B cell (primary cell): ENCODE measurements around the gene GABRG1. TPM values are rescaled to one million over a fixed set of nuclear protein-coding genes. Genes with fewer than 3 reads are reported as not detected.

Experiments used
- ATAC-seq: fragments of 200-7000 bp; cut with Tn5 transposase; one replicate; pipeline ENCODE4 v1.10.0; 2021; ENCODE audit warnings: low read depth, mild to moderate bottlenecking, moderate number of reproducible peaks, moderate library complexity
- CTCF ChIA-PET: fragments of 350-600 bp; sonication (Branson Sonifier 250); formaldehyde crosslinking; loops from one replicate; lab custom pipeline; 2021; ENCODE audit warnings: antibody characterized with exemption, inconsistent platforms; lab: Charles Lee
- POLR2A ChIA-PET: fragments of 350-600 bp; sonication (Branson Sonifier 250); formaldehyde crosslinking; loops from one replicate; lab custom pipeline; 2021; ENCODE audit warnings: antibody characterized with exemption; lab: Charles Lee
- DNase-seq: peaks from one replicate; pipeline ENCODE4 v3.0.0; 2013
- H2AFZ ChIP-seq: 2 replicates; pipeline ENCODE4 v1.6.1; 2012; ENCODE audit warnings: mild to moderate bottlenecking, low read depth, low read length; ENCODE audit not compliant: insufficient read depth, poor library complexity, severe bottlenecking
- H3K27ac ChIP-seq, 2 donors: 1 replicate in 1 of 2; 2 replicates in 1 of 2; pipeline ENCODE4 v1.5.1; 2012 to 2013; ENCODE audit warnings: low read length in 2 of 2, mild to moderate bottlenecking in 2 of 2, moderate library complexity in 1 of 2
- H3K27me3 ChIP-seq, 4 experiments: fragments of 200-600 bp in 1 of 4; sonication (generic) in 1 of 4; replicated peaks in 1 of 4; 1 replicate in 2 of 4; 2 replicates in 2 of 4; pipeline versions ENCODE4 v1.6.1 to v1.7.0; 2013 to 2016; ENCODE audit warnings: low read length in 3 of 4, mild to moderate bottlenecking in 2 of 4, mixed read lengths in 1 of 4, moderate library complexity in 1 of 4; ENCODE audit not compliant: insufficient read depth in 4 of 4, control insufficient read depth in 3 of 4; ENCODE audit errors: control extremely low read depth in 1 of 4
- H3K36me3 ChIP-seq, 2 experiments: replicated peaks in 1 of 2; 1 replicate in 1 of 2; 2 replicates in 1 of 2; pipeline versions ENCODE4 v1.6.1 to v1.7.1; 2013; ENCODE audit warnings: low read length in 1 of 2; ENCODE audit not compliant: insufficient read depth in 2 of 2, control insufficient read depth in 1 of 2; ENCODE audit errors: control extremely low read depth in 1 of 2, extremely low read depth in 1 of 2
- H3K4me1 ChIP-seq, 2 donors: fragments of 200-600 bp in 1 of 2; sonication (generic) in 1 of 2; 1 replicate in 1 of 2; 2 replicates in 1 of 2; pipeline versions ENCODE4 v1.5.1 to v1.6.1; 2013 to 2017; ENCODE audit warnings: low read length in 2 of 2; ENCODE audit not compliant: control insufficient read depth in 2 of 2, insufficient read depth in 2 of 2
- H3K4me2 ChIP-seq: replicated peaks from 2 replicates; pipeline ENCODE3; 2012; ENCODE audit warnings: mild to moderate bottlenecking, low read depth, low read length; ENCODE audit not compliant: poor library complexity, severe bottlenecking
- H3K4me3 ChIP-seq, 5 experiments: fragments of 200-600 bp in 1 of 5; sonication (generic) in 1 of 5; 1 replicate in 3 of 5; 2 replicates in 2 of 5; pipeline versions ENCODE4 v1.5.1 to v1.7.0; 2011 to 2016; ENCODE audit warnings: low read length in 4 of 5, mild to moderate bottlenecking in 4 of 5, low read depth in 2 of 5, control low read depth in 1 of 5, moderate library complexity in 1 of 5; ENCODE audit not compliant: insufficient read depth in 1 of 5; ENCODE audit errors: control extremely low read depth in 1 of 5, extremely low read depth in 1 of 5
- H3K79me2 ChIP-seq: fragments of 200-600 bp; sonication (generic); one replicate; pipeline ENCODE4 v1.6.0; 2016; ENCODE audit warnings: low read length; ENCODE audit not compliant: control insufficient read depth, insufficient read depth
- H3K9ac ChIP-seq: fragments of 200-600 bp; sonication (generic); 2 replicates; pipeline ENCODE4 v1.6.1; 2017; ENCODE audit warnings: mild to moderate bottlenecking, low read length, moderate library complexity
- H3K9me3 ChIP-seq, 3 donors: one replicate each; pipeline versions ENCODE4 v1.6.1 to v1.7.1; 2013; ENCODE audit warnings: low read length in 2 of 3; ENCODE audit not compliant: control insufficient read depth in 2 of 3, insufficient read depth in 1 of 3; ENCODE audit errors: control extremely low read depth in 1 of 3
- H4K20me1 ChIP-seq: 2 replicates; pipeline ENCODE4 v1.6.0; 2012; ENCODE audit warnings: mild to moderate bottlenecking, low read length; ENCODE audit not compliant: insufficient read depth, control insufficient read depth, poor library complexity, severe bottlenecking
- H3K27ac Mint-ChIP-seq: one replicate; pipeline ENCODE4 v1.8.0; 2021; ENCODE audit warnings: mixed read lengths
- H3K27me3 Mint-ChIP-seq: one replicate; pipeline ENCODE4 v1.8.0; 2021; ENCODE audit warnings: mixed read lengths
- H3K4me1 Mint-ChIP-seq: one replicate; pipeline ENCODE4 v1.8.0; 2021; ENCODE audit warnings: mixed read lengths
- H3K4me3 Mint-ChIP-seq: one replicate; pipeline ENCODE4 v1.8.0; 2021; ENCODE audit warnings: mixed read lengths
- H3K9me3 Mint-ChIP-seq: one replicate; pipeline ENCODE4 v1.8.0; 2022; ENCODE audit warnings: mixed read lengths; ENCODE audit not compliant: insufficient read depth
- EZH2 ChIP-seq: IDR thresholded peaks from 2 replicates; pipeline ENCODE4 v1.6.1; 2012; ENCODE audit warnings: borderline replicate concordance, low read depth, mild to moderate bottlenecking, moderate library complexity, low read length; ENCODE audit not compliant: insufficient read depth, poor library complexity, severe bottlenecking
- WGBS: methylation state at CpG from one replicate; pipeline ENCODE4 v1.1.5; 2013; ENCODE audit warnings: missing lambda C conversion rate; ENCODE audit not compliant: insufficient coverage; 5-methylcytosine and 5-hydroxymethylcytosine counted together
- intact Hi-C: fragments of 100-400 bp; cut with micrococcal nuclease; formaldehyde crosslinking; loops from one replicate; pipeline ENCODE4 v1.10.0; 2022
- polyA plus RNA-seq: library from polyadenylated mRNA; depleted of rRNA; stranded (reverse); fragments of >200 nt; gene quantifications from 2 replicates; pipeline ENCODE4 v1.2.3, GENCODE V29; 2012
- total RNA-seq, 2 donors: library from RNA; stranded (reverse); fragments of 120-200 nt in 1 of 2; gene quantifications; 1 replicate in 1 of 2; 2 replicates in 1 of 2; pipeline versions ENCODE4 v1.2.3 to v1.2.4, GENCODE V29; 2013 to 2022
- TF ChIP-seq, protein P1 (sequence below): fragments of 200-600 bp; IDR thresholded peaks from one replicate; pipeline ENCODE4 v1.8.0; 2022; ENCODE audit warnings: antibody characterized with exemption, mild to moderate bottlenecking

Gene GABRG1
- total and polyA plus RNA-seq, 2 donors (not counting 1 experiment from before 2014, with no cell fraction given), result not detected

DNA sequence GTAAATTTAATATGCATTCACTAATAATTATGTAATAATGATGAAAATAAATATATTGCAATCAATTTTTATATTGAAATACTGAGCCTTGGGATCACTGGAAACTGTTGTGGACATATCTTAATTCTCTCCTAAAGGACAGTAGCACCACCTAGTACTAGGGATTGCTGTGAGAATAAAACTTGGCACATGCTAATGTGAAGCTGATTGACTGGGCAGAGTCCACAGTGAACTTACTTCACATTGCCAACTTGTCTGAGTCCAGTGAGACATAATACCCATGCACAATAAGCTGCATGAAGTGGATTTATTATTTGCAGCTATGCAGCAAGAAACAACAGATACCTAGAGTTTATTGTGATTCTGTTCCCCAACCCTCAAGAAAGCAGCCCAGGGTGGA is 131.1 kb downstream of the GABRG1 start:
- no peaks in the 10 kb centered on the region for H4K20me1 ChIP-seq
- H3K4me1 Mint-ChIP-seq, result no peaks in the 10 kb centered on the region
- ATAC-seq, result no peak
- no peak overlapping the region for H2AFZ ChIP-seq
- H3K9me3 ChIP-seq, result no peaks in the 10 kb centered on the region
- no peak for DNase-seq
- H3K27me3 Mint-ChIP-seq, result no peaks in the 10 kb centered on the region
- no peaks in the 10 kb centered on the region for H3K27me3 ChIP-seq
- H3K4me3 ChIP-seq, result no peak overlapping the region
- peaks cover 4% of the 10 kb centered on the region for H3K9me3 Mint-ChIP-seq
- no peak overlapping the region for H3K27ac Mint-ChIP-seq
- intact Hi-C loops, result no loop called here
- H3K79me2 ChIP-seq, result no peaks in the 10 kb centered on the region
- no peak overlapping the region for H3K27ac ChIP-seq
- H3K4me2 ChIP-seq, result no peak overlapping the region
- H3K4me1 ChIP-seq, result no peaks in the 10 kb centered on the region
- POLR2A ChIA-PET, result no interaction called here
- H3K36me3 ChIP-seq, result no peaks in the 10 kb centered on the region
- CTCF ChIA-PET, result no interaction called here
- TF ChIP-seq, protein P1, sequence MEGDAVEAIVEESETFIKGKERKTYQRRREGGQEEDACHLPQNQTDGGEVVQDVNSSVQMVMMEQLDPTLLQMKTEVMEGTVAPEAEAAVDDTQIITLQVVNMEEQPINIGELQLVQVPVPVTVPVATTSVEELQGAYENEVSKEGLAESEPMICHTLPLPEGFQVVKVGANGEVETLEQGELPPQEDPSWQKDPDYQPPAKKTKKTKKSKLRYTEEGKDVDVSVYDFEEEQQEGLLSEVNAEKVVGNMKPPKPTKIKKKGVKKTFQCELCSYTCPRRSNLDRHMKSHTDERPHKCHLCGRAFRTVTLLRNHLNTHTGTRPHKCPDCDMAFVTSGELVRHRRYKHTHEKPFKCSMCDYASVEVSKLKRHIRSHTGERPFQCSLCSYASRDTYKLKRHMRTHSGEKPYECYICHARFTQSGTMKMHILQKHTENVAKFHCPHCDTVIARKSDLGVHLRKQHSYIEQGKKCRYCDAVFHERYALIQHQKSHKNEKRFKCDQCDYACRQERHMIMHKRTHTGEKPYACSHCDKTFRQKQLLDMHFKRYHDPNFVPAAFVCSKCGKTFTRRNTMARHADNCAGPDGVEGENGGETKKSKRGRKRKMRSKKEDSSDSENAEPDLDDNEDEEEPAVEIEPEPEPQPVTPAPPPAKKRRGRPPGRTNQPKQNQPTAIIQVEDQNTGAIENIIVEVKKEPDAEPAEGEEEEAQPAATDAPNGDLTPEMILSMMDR, result no peak
- H3K9ac ChIP-seq, result no peak overlapping the region
- H3K4me3 Mint-ChIP-seq, result no peak overlapping the region

DNA sequence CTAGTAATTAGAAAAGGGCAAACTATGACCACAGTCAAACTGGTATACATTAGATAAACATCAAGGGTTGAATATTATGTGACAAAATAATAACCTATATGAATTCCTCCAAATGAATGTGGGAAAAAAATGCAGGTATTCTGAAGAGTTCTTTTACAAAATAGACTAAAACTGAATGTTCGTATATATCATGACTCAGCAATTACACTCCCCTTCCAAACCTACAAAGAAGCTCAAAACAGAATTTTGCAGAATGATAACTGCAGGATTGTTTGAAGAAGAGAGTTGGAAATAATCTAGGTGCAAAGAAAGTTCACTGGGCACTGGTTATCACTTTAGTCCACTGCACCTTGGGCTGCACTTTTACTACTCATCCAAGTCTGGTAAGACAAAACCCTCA is 134.1 kb downstream of the GABRG1 start:
- Mint-ChIP-seq H3K4me1 (no peaks in the 10 kb centered on the region), H3K9me3 (peaks cover 6% of the 10 kb centered on the region), H3K27me3 (no peaks in the 10 kb centered on the region), H3K27ac (no peak overlapping the region), H3K4me3 (no peak overlapping the region)
- no CpG with 5 or more reads among the region's 1 CpG for WGBS
- H3K4me3 ChIP-seq, result no peak overlapping the region
- no peak overlapping the region for H2AFZ ChIP-seq
- H3K9ac ChIP-seq, result no peak overlapping the region
- ChIA-PET CTCF (no interaction called here), POLR2A (no interaction called here)
- H3K4me2 ChIP-seq, result no peak overlapping the region
- ATAC-seq (no peak), DNase-seq (no peak)
- TF ChIP-seq EZH2, result no peak
- TF ChIP-seq, protein P1, result no peak
- no peaks in the 10 kb centered on the region for H3K9me3 ChIP-seq
- no peaks in the 10 kb centered on the region for H3K36me3 ChIP-seq
- H3K4me1 ChIP-seq, result no peaks in the 10 kb centered on the region
- no peaks in the 10 kb centered on the region for H3K27me3 ChIP-seq
- no peak overlapping the region for H3K27ac ChIP-seq
- H4K20me1 ChIP-seq, result no peaks in the 10 kb centered on the region
- intact Hi-C loops, result no loop called here
- H3K79me2 ChIP-seq, result no peaks in the 10 kb centered on the region
